Activated CD4-positive, alpha-beta T cell treated with anti-CD3 and anti-CD28 coated beads, Interleukin-2, amount 50 U/mL, for 1 hour (primary cell): ENCODE data around the gene PAM.

Source experiments
- DNase-seq: peaks from one replicate; pipeline ENCODE4 v3.0.0-alpha.2; 2020

PAM gene

GRCh38 chr5:102815540-102816332 is 60.6 kb downstream of the PAM start:
- DNase-seq, result no peak

- no peak for DNase-seq
Measured at GRCh38 chr5:102818345-102818744, 63.2 kb downstream of the PAM start.

GRCh38 chr5:102818934-102819333 is 63.8 kb downstream of the PAM start:
- DNase-seq, result no peak

- no peak for DNase-seq
Measured at GRCh38 chr5:102819634-102820033, 64.5 kb downstream of the PAM start.

GRCh38 chr5:102823441-102823874 is 68.4 kb downstream of the PAM start:
- DNase-seq, result no peak

- DNase-seq, result no peak
Measured at GRCh38 chr5:102826629-102827028, 71.5 kb downstream of the PAM start.

GRCh38 chr5:102830241-102830640 is 75.1 kb downstream of the PAM start:
- DNase-seq, result no peak

GRCh38 chr5:102832445-102832844 is 77.3 kb downstream of the PAM start:
- no peak for DNase-seq

- DNase-seq, result no peak
Measured at GRCh38 chr5:102833146-102833545, 78.0 kb downstream of the PAM start.

- DNase-seq, result no peak
Measured at GRCh38 chr5:102834438-102834964, 79.4 kb downstream of the PAM start.

- DNase-seq, result no peak
Measured at GRCh38 chr5:102835717-102836116, 80.6 kb downstream of the PAM start.

GRCh38 chr5:102841021-102841420 is 85.9 kb downstream of the PAM start:
- DNase-seq, result no peak

GRCh38 chr5:102843997-102844396 is 88.9 kb downstream of the PAM start:
- DNase-seq, result no peak

GRCh38 chr5:102845041-102845440 is 89.9 kb downstream of the PAM start:
- DNase-seq, result no peak

GRCh38 chr5:102850503-102850902 is 95.4 kb downstream of the PAM start:
- no peak for DNase-seq

GRCh38 chr5:102853680-102854079 is 98.6 kb downstream of the PAM start:
- no peak for DNase-seq

GRCh38 chr5:102855681-102856388 is 100.7 kb downstream of the PAM start:
- no peak for DNase-seq

GRCh38 chr5:102856389-102856777 is 101.3 kb downstream of the PAM start:
- no peak for DNase-seq

- no peak for DNase-seq
Measured at GRCh38 chr5:102857076-102857818, 102.1 kb downstream of the PAM start.

GRCh38 chr5:102858221-102858620 is 103.1 kb downstream of the PAM start:
- no peak for DNase-seq

GRCh38 chr5:102858808-102859207 is 103.7 kb downstream of the PAM start:
- no peak for DNase-seq

GRCh38 chr5:102860035-102860434 is 104.9 kb downstream of the PAM start:
- DNase-seq, result no peak

GRCh38 chr5:102863058-102863457 is 108.0 kb downstream of the PAM start:
- no peak for DNase-seq
